HG03097 (cell line): Measurements from ENCODE around the gene MLN.

ENCODE experiments used
- ATAC-seq: cut with Tn5 transposase; IDR thresholded peaks from one replicate; pipeline ENCODE4 v1.9.1; 2021; ENCODE audit not compliant: unreplicated experiment, low FRiP score

The MLN gene

GRCh38 chr6:33791620-33792019 is 12.2 kb downstream of the MLN start:
- no peak for ATAC-seq

DNA sequence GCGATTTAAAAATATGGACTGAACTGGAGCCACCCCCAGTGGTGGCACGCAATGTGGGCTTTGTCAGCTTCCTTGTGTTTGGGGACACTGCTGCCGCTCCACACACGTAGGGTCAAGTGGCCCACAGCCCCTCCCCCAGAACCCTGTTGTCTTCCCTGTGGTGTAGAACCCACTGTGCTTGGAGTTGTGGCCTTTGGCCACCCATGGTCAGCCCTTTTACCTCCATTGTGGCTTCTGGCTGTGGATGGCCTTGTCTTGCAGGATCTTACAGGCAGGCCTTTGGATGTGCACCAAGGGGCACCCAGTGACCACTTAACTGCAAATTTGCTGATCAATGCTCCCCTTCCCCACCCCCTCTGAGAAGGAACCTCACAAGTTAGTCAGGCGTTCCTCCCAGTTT is 12.9 kb downstream of the MLN start:
- no peak for ATAC-seq

DNA sequence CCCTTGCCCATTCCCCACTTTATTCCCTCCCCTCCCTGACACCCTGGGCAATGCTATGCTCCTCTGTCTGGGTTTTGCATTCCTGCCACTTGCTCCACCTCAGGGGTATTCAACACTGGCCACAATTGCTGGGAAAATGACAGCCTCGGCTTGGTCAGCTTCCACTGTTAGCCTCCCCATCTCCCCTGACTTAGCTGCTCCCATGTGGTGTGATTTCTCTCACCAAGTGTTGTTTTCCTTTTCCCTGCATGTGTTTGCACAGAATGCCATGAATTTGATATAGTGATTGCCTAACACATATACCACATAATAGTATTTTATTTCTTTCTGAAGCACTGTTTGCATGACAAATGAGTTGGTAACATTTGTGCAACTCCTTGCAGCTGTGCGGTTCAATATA is 13.4 kb downstream of the MLN start:
- no peak for ATAC-seq

- no peak for ATAC-seq
These were observed 14.3 kb downstream of the MLN start for GRCh38 chr6:33789550-33789895.

DNA sequence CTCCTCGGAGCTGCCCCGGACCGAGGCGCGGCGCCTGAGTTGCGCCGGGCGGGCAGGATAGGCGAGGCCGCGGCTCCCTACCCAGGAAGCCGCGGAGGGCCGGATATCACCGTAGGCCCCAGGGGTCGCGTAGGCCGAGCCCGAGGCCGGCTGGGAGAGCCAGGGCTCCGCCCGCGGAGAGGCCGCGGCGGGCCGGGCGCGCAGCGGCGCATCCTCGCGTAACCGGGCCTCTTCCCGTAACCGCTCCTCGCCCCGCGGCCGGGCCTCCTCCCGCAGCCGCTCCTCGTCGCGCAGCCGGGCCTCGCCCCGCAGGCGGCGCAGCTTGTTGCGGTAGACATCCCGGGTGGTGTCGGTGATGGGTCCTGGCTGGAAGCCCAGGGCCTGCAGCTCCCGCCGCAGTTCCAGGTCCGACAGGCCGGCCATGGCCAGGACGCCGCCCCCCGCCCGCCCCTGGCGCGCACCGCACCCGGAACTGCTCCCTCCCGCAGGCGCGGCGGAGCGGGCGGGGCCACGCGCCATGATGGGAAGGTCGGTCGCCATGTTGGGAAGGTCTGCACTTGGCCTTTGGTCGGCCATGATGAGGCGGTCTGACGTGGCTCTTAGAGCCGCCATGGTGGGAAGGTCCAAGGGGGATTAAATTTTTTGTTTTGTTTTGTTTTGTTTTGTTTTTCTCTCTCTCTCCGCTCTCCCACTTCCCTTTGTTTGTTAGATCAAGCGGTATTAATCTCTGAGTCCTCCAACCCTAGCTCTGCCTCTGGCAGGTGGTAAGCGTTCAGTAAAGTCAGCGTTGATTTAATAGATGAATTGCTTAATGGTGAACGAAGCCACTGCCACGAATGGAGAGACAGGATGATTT is 14.9 kb downstream of the MLN start, which contains the start of gene LEMD2:
Gene LEMD2, minus strand, starts transcription at position 437 of the 856 bp plus-strand sequence. Its CDS starts 14 bp downstream, at position 423.
- peak; percentile 74 for ATAC-seq

GRCh38 chr6:33787954-33788693 is 15.7 kb downstream of the MLN start:
- ATAC-seq = peak; percentile 42

DNA sequence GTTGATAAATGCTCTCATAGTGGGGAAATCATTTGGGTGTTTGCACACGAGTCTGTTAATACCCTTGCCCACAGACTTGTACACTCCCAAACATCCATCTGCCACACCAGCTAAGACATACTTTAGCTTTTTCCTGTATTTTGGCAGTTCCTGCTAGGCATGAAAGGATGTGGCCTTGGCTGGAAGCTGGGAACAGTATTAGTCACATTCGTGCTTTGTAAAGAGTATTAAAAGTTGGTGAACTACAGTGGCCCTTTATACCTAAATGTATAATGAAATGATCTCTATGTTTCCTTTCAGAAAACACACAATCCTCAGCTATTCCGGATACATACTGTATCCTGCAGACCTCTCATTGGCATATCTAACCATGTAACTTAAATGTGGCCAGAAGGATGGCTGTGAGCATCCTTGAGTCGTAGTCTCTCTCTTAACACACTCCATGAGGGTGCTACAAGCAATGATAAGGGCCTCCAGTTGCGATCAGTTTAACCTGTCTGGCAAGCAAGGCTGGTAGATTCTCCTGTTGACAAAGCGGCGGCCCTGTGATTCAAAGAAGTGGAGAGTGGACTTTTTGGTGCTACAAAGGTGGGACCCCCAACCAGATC is 16.4 kb downstream of the MLN start:
- ATAC-seq = no peak

DNA sequence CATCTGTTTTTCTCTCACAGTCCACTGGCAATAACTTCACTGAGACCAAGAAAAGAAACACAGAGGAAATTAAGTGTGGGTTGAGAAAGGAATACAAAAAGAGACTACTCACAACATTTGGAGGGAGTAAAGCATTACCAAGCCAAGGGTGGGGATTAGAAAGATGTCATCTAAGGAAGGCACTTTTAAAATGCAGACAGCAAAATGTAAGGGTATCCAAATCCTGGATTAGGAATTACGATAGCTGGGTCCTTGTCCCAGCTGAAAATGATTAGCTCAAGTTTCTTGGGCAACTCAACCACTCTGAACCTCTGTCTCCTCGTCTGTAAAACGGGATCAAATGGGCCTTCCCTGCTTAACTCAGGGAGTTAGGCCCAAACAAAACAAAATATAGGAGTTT is 17.1 kb downstream of the MLN start:
- no peak for ATAC-seq

GRCh38 chr6:33785778-33786177 is 18.0 kb downstream of the MLN start:
- no peak for ATAC-seq

GRCh38 chr6:33784787-33785186 is 19.0 kb downstream of the MLN start:
- no peak for ATAC-seq

GRCh38 chr6:33783781-33784520 is 19.9 kb downstream of the MLN start:
- no peak for ATAC-seq

- no peak for ATAC-seq
These were observed 21.2 kb downstream of the MLN start for GRCh38 chr6:33782561-33782960.

- ATAC-seq = no peak
These were observed 22.4 kb downstream of the MLN start for GRCh38 chr6:33781131-33781975.

- no peak for ATAC-seq
These were observed 23.9 kb downstream of the MLN start for GRCh38 chr6:33779895-33780294.

- ATAC-seq = no peak
These were observed 24.5 kb downstream of the MLN start for GRCh38 chr6:33779290-33779689.

GRCh38 chr6:33778444-33779121 is 25.2 kb downstream of the MLN start:
- ATAC-seq = no peak

- no peak for ATAC-seq
These were observed 26.1 kb downstream of the MLN start for GRCh38 chr6:33777398-33778388.

DNA sequence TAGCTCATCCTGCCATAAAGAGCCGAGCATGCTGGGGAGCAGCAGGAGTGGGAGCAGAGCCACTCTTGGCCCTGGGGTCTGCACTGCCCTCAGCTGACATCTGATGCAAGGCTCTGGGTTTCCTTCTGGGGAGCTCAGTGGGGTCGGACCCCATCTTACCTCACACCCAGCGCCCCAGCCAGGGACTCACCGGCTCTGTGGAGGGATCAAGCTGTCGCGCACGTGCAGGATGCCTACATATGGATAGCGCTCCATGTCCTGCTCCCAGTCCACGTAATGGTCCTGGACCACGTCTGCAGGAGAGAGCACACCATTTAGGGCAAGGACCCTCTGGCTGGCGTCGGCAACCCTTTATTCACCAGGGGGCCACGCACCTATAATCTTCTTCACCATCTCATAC is 27.0 kb downstream of the MLN start:
- ATAC-seq = no peak
